Endothelial cell of umbilical vein (primary cell): Measurements from ENCODE around the gene CHRM4. TPM values are rescaled to one million over a fixed set of nuclear protein-coding genes. Genes with fewer than 3 reads are reported as not detected.

Experiments
- BruUV-seq: library from RNA; stranded (reverse); fragments of 400-500 nt; replicated peaks from 2 replicates; lab custom pipeline; 2021; lab: Mats Ljungman, UMichigan
- CTCF ChIA-PET: fragments of 300-600, 350-600 bp; sonication (Branson Sonifier 250); formaldehyde crosslinking; loops from one replicate; lab custom pipeline; 2021; ENCODE audit warnings: antibody characterized with exemption, inconsistent platforms; lab: Charles Lee
- POLR2A ChIA-PET: fragments of 300-600, 350-600 bp; sonication (Branson Sonifier 250); formaldehyde crosslinking; loops from one replicate; lab custom pipeline; 2021; ENCODE audit warnings: antibody characterized with exemption, inconsistent platforms; lab: Charles Lee
- DNase-seq: peaks from one replicate; pipeline ENCODE4 v3.0.0-alpha.2; 2011; ENCODE audit warnings: low read depth, low spot score
- FAIRE-seq: peaks from 2 replicates; lab custom pipeline; 2011; peaks lifted over from hg19 to GRCh38; lab: Jason Lieb, UNC
- H2AFZ ChIP-seq: 2 replicates; pipeline ENCODE4 v1.6.0; 2012; ENCODE audit warnings: low read depth, low read length, control low read depth, inconsistent platforms
- H3K27ac ChIP-seq: 2 replicates; pipeline ENCODE4 v1.5.1; 2011; ENCODE audit warnings: low read depth, mild to moderate bottlenecking, control low read depth, low read length, moderate library complexity; ENCODE audit not compliant: insufficient read depth
- H3K27me3 ChIP-seq, 2 experiments: 2 replicates each; pipeline versions ENCODE4 v1.6.0 to v1.6.1; 2011; ENCODE audit warnings: low read length in 2 of 2, mixed read lengths in 1 of 2; ENCODE audit not compliant: control insufficient read depth in 2 of 2, insufficient read depth in 2 of 2
- H3K36me3 ChIP-seq, 2 experiments: 2 replicates in 1 of 2; 3 replicates in 1 of 2; pipeline ENCODE4 v1.5.1; 2011; ENCODE audit warnings: low read length in 2 of 2, mild to moderate bottlenecking in 1 of 2, moderate library complexity in 1 of 2; ENCODE audit not compliant: control insufficient read depth in 2 of 2, insufficient read depth in 2 of 2; ENCODE audit errors: extremely low read depth in 1 of 2
- H3K4me1 ChIP-seq: 3 replicates; pipeline ENCODE4 v1.5.1; 2011; ENCODE audit warnings: mild to moderate bottlenecking, low read length; ENCODE audit not compliant: control insufficient read depth, insufficient read depth; ENCODE audit errors: extremely low read depth
- H3K4me2 ChIP-seq: 2 replicates; pipeline ENCODE4 v1.6.1; 2011; ENCODE audit warnings: low read length, control low read depth, mixed read lengths; ENCODE audit not compliant: insufficient read depth
- H3K4me3 ChIP-seq, 3 experiments: fragments of 200-600 bp in 1 of 3; sonication (generic), shearing (Covaris generic) in 1 of 3; replicated peaks in 1 of 3; 2 replicates each; pipeline ENCODE4 v1.5.1; 2011 to 2016; ENCODE audit warnings: control low read depth in 3 of 3, low read length in 3 of 3, mild to moderate bottlenecking in 2 of 3, inconsistent platforms in 1 of 3, low read depth in 1 of 3, moderate library complexity in 1 of 3; ENCODE audit not compliant: insufficient read depth in 1 of 3
- H3K79me2 ChIP-seq: 2 replicates; pipeline ENCODE4 v1.6.0; 2012; ENCODE audit warnings: low read length, inconsistent platforms; ENCODE audit not compliant: control insufficient read depth, insufficient read depth
- H3K9ac ChIP-seq: replicated peaks from 2 replicates; pipeline ENCODE3; 2011; ENCODE audit warnings: low read length, control low read depth; ENCODE audit not compliant: insufficient read depth; ENCODE audit errors: extremely low read depth
- H3K9me1 ChIP-seq: replicated peaks from 3 replicates; pipeline ENCODE4 v1.6.0; 2011; ENCODE audit warnings: mild to moderate bottlenecking, low read length; ENCODE audit not compliant: control insufficient read depth, insufficient read depth; ENCODE audit errors: extremely low read depth
- H3K9me3 ChIP-seq: replicated peaks from 2 replicates; pipeline ENCODE4 v1.5.1; 2012; ENCODE audit warnings: low read length, inconsistent platforms; ENCODE audit not compliant: control insufficient read depth, insufficient read depth
- H4K20me1 ChIP-seq: replicated peaks from 2 replicates; pipeline ENCODE3; 2011; ENCODE audit warnings: mild to moderate bottlenecking, low read length; ENCODE audit not compliant: control insufficient read depth, insufficient read depth; ENCODE audit errors: extremely low read depth
- CTCF ChIP-seq, 2 donors: IDR thresholded peaks; 1 replicate in 1 of 2; 2 replicates in 1 of 2; pipeline ENCODE4 v1.5.1; 2011; ENCODE audit warnings: low read length in 2 of 2, mild to moderate bottlenecking in 2 of 2, moderate library complexity in 2 of 2, control low read depth in 1 of 2, inconsistent platforms in 1 of 2, low read depth in 1 of 2; ENCODE audit not compliant: insufficient read depth in 1 of 2; ENCODE audit errors: extremely low read depth in 1 of 2
- EZH2 ChIP-seq: IDR thresholded peaks from 2 replicates; pipeline ENCODE4 v1.6.1; 2012; ENCODE audit warnings: borderline replicate concordance, low read depth, mild to moderate bottlenecking, moderate library complexity, low read length, inconsistent platforms; ENCODE audit not compliant: severe bottlenecking
- FOS ChIP-seq: IDR thresholded peaks from 2 replicates; pipeline ENCODE4 v1.6.1; 2011; ENCODE audit warnings: mild to moderate bottlenecking, low read length, moderate library complexity, borderline replicate concordance; ENCODE audit not compliant: insufficient read depth
- GATA2 ChIP-seq: IDR thresholded peaks from 2 replicates; pipeline ENCODE4 v1.7.0; 2011; ENCODE audit warnings: low read depth, mild to moderate bottlenecking, moderate library complexity, mixed read lengths, low read length; ENCODE audit not compliant: insufficient read length, insufficient read depth
- JUN ChIP-seq: IDR thresholded peaks from 2 replicates; pipeline ENCODE4 v1.6.1; 2011; ENCODE audit warnings: borderline replicate concordance, low read depth; ENCODE audit not compliant: insufficient read length, insufficient read depth
- MAX ChIP-seq: IDR thresholded peaks from 2 replicates; pipeline ENCODE4 v1.6.1; 2011; ENCODE audit not compliant: insufficient read depth, insufficient read length
- MYC ChIP-seq: IDR thresholded peaks from one replicate; pipeline ENCODE4 v1.6.1; 2011; ENCODE audit warnings: mild to moderate bottlenecking, low read depth, low read length
- POLR2A ChIP-seq: IDR thresholded peaks from 2 replicates; pipeline ENCODE4 v1.6.1; 2012; ENCODE audit warnings: low read depth, mild to moderate bottlenecking, control low read depth, low read length
- POLR2AphosphoS5 ChIP-seq: IDR thresholded peaks from 2 replicates; pipeline ENCODE4 v1.6.1; 2012; ENCODE audit warnings: low read depth, mild to moderate bottlenecking, control low read depth, low read length, moderate library complexity; ENCODE audit not compliant: insufficient read depth
- dilution Hi-C: fragments of 300-500 bp; cut with MboI; formaldehyde crosslinking; loops from one replicate; pipeline ENCODE4 v1.15.0; 2019; ENCODE audit warnings: low sequenced_read_pairs; ENCODE audit not compliant: extremely low pct_ligation_motif_present
- intact Hi-C: fragments of 100-400 bp; cut with micrococcal nuclease; formaldehyde crosslinking; loops from one replicate; pipeline ENCODE4 v1.10.0; 2022
- polyA plus RNA-seq, 4 experiments: library from polyadenylated mRNA; depleted of rRNA in 3 of 4; stranded (reverse) in 3 of 4; unstranded in 1 of 4; fragments of >200 nt; gene quantifications; 2 replicates each; pipeline versions ENCODE4 v1.2.1 to v1.2.3, GENCODE V29; 2011 to 2012; ENCODE audit warnings: missing spikeins in 1 of 4
- total RNA-seq: library from RNA; stranded (reverse); gene quantifications from 2 replicates; pipeline ENCODE4 v1.2.3, GENCODE V29; 2021

The CHRM4 gene
- total and polyA plus RNA-seq, 2 donors (not counting 3 experiments of a cell fraction or from before 2014, with no cell fraction given) = 0.04 to 0.22 TPM

GRCh38 chr11:46418751-46419150 lies 27.2 kb upstream of the CHRM4 start:
- no peak for TF ChIP-seq MAX
- CTCF ChIA-PET = interaction anchor here (1.1 to 1.4 kb wide), 2 partner anchors 25 to 111 kb away, joined by 3 read pairs; no protein-coding TSS in a partner anchor
- DNase-seq (no peak), FAIRE-seq (no peak)
- Histone ChIP-seq H4K20me1 (no peaks in the 10 kb centered on the region), H3K36me3 (peaks cover 0 to 18% of the 10 kb centered on the region in 2 experiments), H3K79me2 (no peaks in the 10 kb centered on the region), H3K27ac (no peak overlapping the region), H3K9ac (no peak overlapping the region), H2AFZ (no peak overlapping the region), H3K4me3 (no peak overlapping the region), H3K4me2 (no peak overlapping the region), H3K27me3 (no peaks in the 10 kb centered on the region), H3K9me1 (no peaks in the 10 kb centered on the region), H3K9me3 (no peaks in the 10 kb centered on the region), H3K4me1 (no peaks in the 10 kb centered on the region)
- dilution Hi-C loops = no loop called here
- intact Hi-C loops = no loop called here
- POLR2A ChIA-PET = interaction anchor here (0.6 kb wide), 1 partner anchor 878 kb away, joined by 4 read pairs; no protein-coding TSS in a partner anchor
- no TSS peak for BruUV-seq

GRCh38 chr11:46417711-46418110 lies 26.1 kb upstream of the CHRM4 start:
- CTCF ChIA-PET = no interaction called here
- no peak for DNase-seq

More at GRCh38 chr11:46417711-46418110, 26.1 kb upstream of the CHRM4 start:
- FAIRE-seq = no peak
- POLR2A ChIA-PET = no interaction called here
- Histone ChIP-seq H3K4me2 (no peak overlapping the region), H3K27me3 (no peaks in the 10 kb centered on the region), H4K20me1 (no peaks in the 10 kb centered on the region), H3K9me1 (no peaks in the 10 kb centered on the region), H2AFZ (no peak overlapping the region), H3K36me3 (peaks cover 0 to 18% of the 10 kb centered on the region in 2 experiments), H3K4me1 (no peaks in the 10 kb centered on the region), H3K79me2 (no peaks in the 10 kb centered on the region), H3K9ac (no peak overlapping the region), H3K27ac (no peak overlapping the region), H3K4me3 (no peak overlapping the region), H3K9me3 (no peaks in the 10 kb centered on the region)
- BruUV-seq = no TSS peak
- intact Hi-C loops (no loop called here), dilution Hi-C loops (no loop called here)
- no peak for TF ChIP-seq CTCF (IDR thresholded peaks at IDR 0.05; ENCODE audit: extremely low read depth in 1 of 2, insufficient read depth in 1 of 2, low read depth in 1 of 2, low read length in 2 of 2)
- TF ChIP-seq MAX = no peak
- no peak for TF ChIP-seq POLR2A
- no peak for TF ChIP-seq POLR2AphosphoS5
- TF ChIP-seq FOS = no peak
- TF ChIP-seq JUN = no peak
- no peak for TF ChIP-seq MYC
- no peak for TF ChIP-seq GATA2
- no peak for TF ChIP-seq EZH2
